HEK293 (cell line): ENCODE data around the gene NOS1AP.
A peak's percentile ranks its signal among the peaks of the same experiment; 100 is the strongest.

Experiments used
- CTCF ChIA-PET: fragments of 350-600 bp; formaldehyde crosslinking; extraction: SDS; loops from one replicate; lab custom pipeline; 2021; ENCODE audit warnings: antibody characterized with exemption; lab: Yijun Ruan, JAX
- POLR2A ChIA-PET: fragments of 300-600 bp; formaldehyde crosslinking; extraction: SDS; loops from one replicate; lab custom pipeline; 2020; ENCODE audit warnings: antibody characterized with exemption, inconsistent platforms; lab: Yijun Ruan, JAX
- H3K27ac ChIP-seq: fragments of 200-500 bp; sonication (Bioruptor generic); 2 replicates; pipeline ENCODE4 v1.5.1; 2014; ENCODE audit warnings: low read depth, low read length, control low read depth, inconsistent platforms; ENCODE audit errors: extremely low read depth
- H3K36me3 ChIP-seq, 2 experiments: fragments of 200-500 bp in 1 of 2; sonication (Bioruptor generic) in 1 of 2; 1 replicate in 1 of 2; 2 replicates in 1 of 2; pipeline ENCODE4 v1.5.1; 2014 to 2017; ENCODE audit warnings: inconsistent platforms in 2 of 2, low read length in 2 of 2; ENCODE audit not compliant: control insufficient read depth in 2 of 2, insufficient read depth in 1 of 2
- H3K4me1 ChIP-seq: fragments of 200-500 bp; sonication (Bioruptor generic); 2 replicates; pipeline ENCODE4 v1.5.1; 2014; ENCODE audit warnings: mild to moderate bottlenecking, low read length, inconsistent platforms; ENCODE audit not compliant: control insufficient read depth, insufficient read depth
- H3K4me3 ChIP-seq: 2 replicates; pipeline ENCODE4 v1.5.1; 2011; ENCODE audit warnings: low read depth, mild to moderate bottlenecking, control low read depth, low read length, moderate library complexity
- H3K9me3 ChIP-seq: fragments of 200-500 bp; sonication (Bioruptor generic); 2 replicates; pipeline ENCODE4 v1.5.1; 2014; ENCODE audit warnings: low read depth, low read length, inconsistent platforms; ENCODE audit not compliant: control insufficient read depth, insufficient read depth
- HIC1 ChIP-seq: fragments of 450-650 bp; formaldehyde crosslinking; IDR thresholded peaks from 2 replicates; pipeline ENCODE4 v1.5.1; 2016; ENCODE audit warnings: missing biosample characterization, missing genetic modification characterization
- KLF1 ChIP-seq: fragments of 450-650 bp; formaldehyde crosslinking; IDR thresholded peaks from 2 replicates; pipeline ENCODE4 v1.5.1; 2016; ENCODE audit warnings: missing biosample characterization, missing genetic modification characterization
- KLF9 ChIP-seq: fragments of 450-650 bp; formaldehyde crosslinking; IDR thresholded peaks from 2 replicates; pipeline ENCODE4 v1.5.1; 2016; ENCODE audit warnings: missing biosample characterization, missing genetic modification characterization, low read depth
- PRDM10 ChIP-seq: fragments of 450-650 bp; formaldehyde crosslinking; IDR thresholded peaks from 2 replicates; pipeline ENCODE4 v1.5.1; 2016; ENCODE audit warnings: missing biosample characterization, missing genetic modification characterization
- SCRT1 ChIP-seq: fragments of 450-650 bp; formaldehyde crosslinking; IDR thresholded peaks from 2 replicates; pipeline ENCODE4 v1.5.1; 2016; ENCODE audit warnings: missing biosample characterization, missing genetic modification characterization, borderline replicate concordance
- SETDB1 ChIP-seq: IDR thresholded peaks from one replicate; pipeline ENCODE4 v1.6.1; 2017; ENCODE audit warnings: mild to moderate bottlenecking, low read length, moderate library complexity, mixed read lengths; ENCODE audit not compliant: insufficient read length
- ZBTB11 ChIP-seq: fragments of 450-650 bp; formaldehyde crosslinking; conservative IDR thresholded peaks from 2 replicates; pipeline ENCODE4 v1.5.1; 2016; ENCODE audit warnings: low read depth, missing biosample characterization, missing genetic modification characterization
- ZFP37 ChIP-seq: fragments of 450-650 bp; formaldehyde crosslinking; IDR thresholded peaks from 2 replicates; pipeline ENCODE4 v1.5.1; 2016; ENCODE audit warnings: missing biosample characterization, missing genetic modification characterization
- ZFP41 ChIP-seq: fragments of 450-650 bp; formaldehyde crosslinking; IDR thresholded peaks from 2 replicates; pipeline ENCODE4 v1.5.1; 2016; ENCODE audit warnings: missing biosample characterization, missing genetic modification characterization, borderline replicate concordance
- ZNF214 ChIP-seq: fragments of 450-650 bp; formaldehyde crosslinking; IDR thresholded peaks from 2 replicates; pipeline ENCODE4 v1.5.1; 2017; ENCODE audit warnings: missing biosample characterization, mild to moderate bottlenecking, missing genetic modification characterization, borderline replicate concordance
- ZNF26 ChIP-seq: fragments of 450-650 bp; formaldehyde crosslinking; IDR thresholded peaks from 2 replicates; pipeline ENCODE4 v1.5.1; 2016; ENCODE audit warnings: missing biosample characterization, missing genetic modification characterization
- ZNF311 ChIP-seq: fragments of 450-650 bp; formaldehyde crosslinking; IDR thresholded peaks from 2 replicates; pipeline ENCODE4 v1.5.1; 2017; ENCODE audit warnings: missing biosample characterization, missing genetic modification characterization, borderline replicate concordance
- ZNF354C ChIP-seq: fragments of 450-650 bp; formaldehyde crosslinking; IDR thresholded peaks from 2 replicates; pipeline ENCODE4 v1.5.1; 2016; ENCODE audit warnings: missing biosample characterization, missing genetic modification characterization, low read depth, borderline replicate concordance
- ZNF433 ChIP-seq: fragments of 450-650 bp; formaldehyde crosslinking; IDR thresholded peaks from 2 replicates; pipeline ENCODE4 v1.5.1; 2016; ENCODE audit warnings: missing biosample characterization, missing genetic modification characterization, low read depth
- ZNF621 ChIP-seq: fragments of 450-650 bp; formaldehyde crosslinking; IDR thresholded peaks from 2 replicates; pipeline ENCODE4 v1.5.1; 2017; ENCODE audit warnings: missing biosample characterization, missing genetic modification characterization
- ZNF654 ChIP-seq: fragments of 450-650 bp; formaldehyde crosslinking; IDR thresholded peaks from 2 replicates; pipeline ENCODE4 v1.5.1; 2016; ENCODE audit warnings: low read depth, missing biosample characterization, missing genetic modification characterization
- ZNF658 ChIP-seq: fragments of 450-650 bp; formaldehyde crosslinking; IDR thresholded peaks from 2 replicates; pipeline ENCODE4; 2016; ENCODE audit warnings: missing biosample characterization, missing genetic modification characterization
- ZNF704 ChIP-seq: fragments of 450-650 bp; formaldehyde crosslinking; IDR thresholded peaks from 2 replicates; pipeline ENCODE4 v1.5.1; 2016; ENCODE audit warnings: missing biosample characterization, missing genetic modification characterization
- ZNF76 ChIP-seq: fragments of 450-650 bp; formaldehyde crosslinking; IDR thresholded peaks from 2 replicates; pipeline ENCODE4; 2016; ENCODE audit warnings: low read depth, missing biosample characterization, missing genetic modification characterization, borderline replicate concordance

Gene NOS1AP

GRCh38 chr1:162040657-162041056 lies 28.8 kb upstream of the NOS1AP start:
- H3K4me3 ChIP-seq = no peak overlapping the region
- POLR2A ChIA-PET = no interaction called here
- TF ChIP-seq ZNF654 (tag by site-specific recombination) (no peak), ZNF704 (tag by site-specific recombination) (no peak), ZNF311 (tag by site-specific recombination) (no peak), SCRT1 (tag by site-specific recombination) (peak; percentile 47; the same call in 1 of the 2 replicates)
- TF ChIP-seq, all 188 proteins: peak for 1
- no peak overlapping the region for H3K27ac ChIP-seq
- H3K36me3 ChIP-seq = no peaks in the 10 kb centered on the region
- no peaks in the 10 kb centered on the region for H3K4me1 ChIP-seq
- CTCF ChIA-PET = interaction anchor here (0.5 to 1.9 kb wide), 10 partner anchors 17 to 1159 kb away, joined by 3 to 18 read pairs (median 4); partner anchors contain the start of gene OLFML2B
- H3K9me3 ChIP-seq = no peaks in the 10 kb centered on the region

- POLR2A ChIA-PET = no interaction called here
- Histone ChIP-seq H3K9me3 (no peaks in the 10 kb centered on the region), H3K4me1 (no peaks in the 10 kb centered on the region), H3K27ac (no peak overlapping the region), H3K36me3 (no peaks in the 10 kb centered on the region), H3K4me3 (no peak overlapping the region)
- CTCF ChIA-PET = interaction anchor here (0.7 to 1.7 kb wide), 5 partner anchors 14 to 349 kb away, joined by 3 to 10 read pairs (median 4); no protein-coding TSS in a partner anchor
- TF ChIP-seq ZNF658 (tag by site-specific recombination) (no peak), ZNF76 (tag by site-specific recombination) (no peak), ZNF26 (tag by site-specific recombination) (peak; percentile 94)
Measured at GRCh38 chr1:162042361-162042760, 27.1 kb upstream of the NOS1AP start.

- TF ChIP-seq ZNF433 = no peak
- no peak for TF ChIP-seq ZFP37 (tag by site-specific recombination)
- no peak for TF ChIP-seq HIC1 (tag by site-specific recombination)
- no peak for TF ChIP-seq KLF1 (tag by site-specific recombination)
- TF ChIP-seq ZNF214 (tag by site-specific recombination) = no peak
- no peak for TF ChIP-seq ZNF621
- TF ChIP-seq ZFP41 = no peak
- TF ChIP-seq ZBTB11 (tag by site-specific recombination) = no peak
- TF ChIP-seq SETDB1 = no peak
- TF ChIP-seq PRDM10 (tag by site-specific recombination) = no peak
- TF ChIP-seq ZNF354C (tag by site-specific recombination) = no peak
- no peak for TF ChIP-seq KLF9 (tag by site-specific recombination)
- H3K9me3 ChIP-seq = no peaks in the 10 kb centered on the region
- H3K36me3 ChIP-seq = no peaks in the 10 kb centered on the region
- ChIA-PET POLR2A (no interaction called here), CTCF (interaction anchor here (1.5 kb wide), 1 partner anchor 9 kb away, joined by 5 read pairs; no protein-coding TSS in a partner anchor)
- H3K4me1 ChIP-seq = no peaks in the 10 kb centered on the region
- no peak overlapping the region for H3K4me3 ChIP-seq
- H3K27ac ChIP-seq = no peak overlapping the region
Measured at GRCh38 chr1:162046921-162047320, 22.6 kb upstream of the NOS1AP start.
